Measurements from ENCODE around the gene COTL1.
A peak's percentile ranks its signal among the peaks of the same experiment; 100 is the strongest.

COTL1 gene

DNA sequence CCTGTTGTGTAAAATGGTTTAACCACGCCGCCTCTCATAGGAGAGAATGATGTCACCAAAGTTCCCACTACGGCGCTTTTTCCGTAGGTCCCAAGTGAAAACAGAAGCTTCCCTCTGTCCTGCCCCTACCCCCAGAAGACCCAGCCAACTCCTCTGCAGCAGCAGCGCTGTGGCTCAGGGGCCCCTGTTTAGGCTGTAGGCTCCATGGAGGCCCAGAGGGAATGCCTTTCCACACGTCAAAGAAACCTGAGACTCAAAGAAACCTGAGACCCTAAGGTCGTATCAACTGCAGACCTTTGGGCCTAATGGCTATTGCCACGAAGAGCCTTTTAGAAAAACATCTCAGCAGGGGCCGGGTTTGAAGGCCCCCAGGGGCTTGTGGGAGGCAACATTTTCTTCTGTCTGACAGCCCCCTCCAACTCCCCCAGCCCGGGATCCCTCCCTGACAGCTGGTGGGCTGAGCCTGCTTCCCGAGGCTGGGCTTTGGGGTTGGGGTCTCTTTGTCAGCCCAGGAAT is 70.3 kb downstream of the COTL1 start:
- DNase-seq, result no peak

DNA sequence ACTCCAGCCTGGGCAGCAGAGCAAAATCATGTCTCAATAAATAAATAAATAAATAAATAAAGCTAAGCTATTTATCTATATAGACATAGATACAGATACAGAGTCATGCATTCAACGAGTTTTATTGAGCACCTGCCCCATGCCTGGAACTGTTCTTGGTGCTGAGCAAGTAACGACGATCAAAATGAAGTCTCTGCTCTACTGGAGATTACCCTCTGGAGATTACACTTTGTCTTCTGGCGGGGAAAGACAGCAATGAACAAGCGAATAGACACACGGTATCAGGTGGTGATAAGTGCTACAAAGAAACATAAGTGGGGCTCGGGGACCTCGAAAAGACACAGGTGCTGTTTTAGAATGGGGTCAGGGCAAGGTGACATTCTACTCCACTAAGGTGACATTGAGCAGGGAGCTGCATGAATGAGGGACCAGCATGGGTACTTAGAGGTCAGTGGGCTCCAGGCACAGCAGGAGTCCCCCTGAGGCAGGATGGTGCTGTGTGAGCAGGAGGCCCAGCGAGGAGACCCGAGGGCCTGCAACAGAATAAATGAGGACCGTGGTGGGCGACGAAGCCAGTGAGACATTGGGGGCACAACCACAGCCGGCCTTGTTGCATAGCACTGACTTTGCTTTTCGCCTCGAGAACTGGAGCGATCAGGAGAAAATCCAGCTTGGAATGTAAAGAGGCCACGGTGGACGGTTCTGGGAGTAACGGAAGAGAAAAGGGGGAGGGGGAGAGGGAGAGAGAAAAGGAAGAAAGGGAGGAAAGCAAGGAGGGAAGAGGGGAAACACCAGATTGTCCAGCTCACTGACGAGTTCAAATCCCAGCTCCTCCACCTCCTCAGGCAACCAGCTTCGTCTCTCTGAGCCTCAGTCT is 71.0 kb downstream of the COTL1 start:
- no peak for DNase-seq

GRCh38 chr16:84545114-84545737 is 72.7 kb downstream of the COTL1 start:
- DNase-seq, result peak; percentile 58

DNA sequence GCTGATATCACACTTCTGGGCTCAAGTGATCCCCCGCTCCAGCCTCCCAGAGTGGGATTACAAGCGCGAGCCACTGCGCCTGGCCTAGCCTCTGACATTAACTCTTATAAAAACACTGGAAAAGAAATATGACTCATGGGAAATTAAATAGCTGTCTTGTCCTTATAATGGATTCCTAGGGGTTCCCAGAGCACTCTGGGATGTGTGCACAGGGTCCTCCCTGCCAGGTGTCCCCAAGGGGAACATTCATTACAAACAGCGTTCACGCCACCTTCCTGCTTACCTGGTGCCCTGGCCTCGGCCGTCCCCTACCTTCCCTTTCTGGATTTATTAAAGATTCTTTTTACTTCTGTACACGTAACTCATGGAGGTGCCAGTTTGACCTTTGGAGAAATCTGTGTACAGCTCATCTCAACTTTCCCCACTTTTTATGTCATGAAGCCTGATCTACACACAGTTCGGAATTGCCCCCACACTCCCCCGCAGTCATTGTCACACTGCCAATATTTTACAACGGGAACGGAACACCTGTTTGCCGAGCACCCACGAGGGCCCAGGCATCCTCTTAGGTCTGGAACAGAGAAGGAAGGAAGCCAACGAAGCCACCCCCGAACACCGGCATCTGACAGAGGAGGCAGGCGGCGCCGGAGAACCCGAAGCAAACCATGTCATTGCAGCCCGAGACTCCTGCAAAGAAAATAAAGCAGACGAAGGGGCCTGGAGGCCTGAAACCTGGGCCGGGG is 73.7 kb downstream of the COTL1 start:
- peak; percentile 81 for DNase-seq

- DNase-seq, result no peak
These were observed 74.6 kb downstream of the COTL1 start for GRCh38 chr16:84543253-84543652.

- DNase-seq, result no peak
These were observed 75.7 kb downstream of the COTL1 start for GRCh38 chr16:84541999-84542817.

GRCh38 chr16:84540194-84540593 is 77.7 kb downstream of the COTL1 start:
- no peak for DNase-seq

GRCh38 chr16:84538222-84538840 is 79.5 kb downstream of the COTL1 start:
- DNase-seq, result no peak

DNA sequence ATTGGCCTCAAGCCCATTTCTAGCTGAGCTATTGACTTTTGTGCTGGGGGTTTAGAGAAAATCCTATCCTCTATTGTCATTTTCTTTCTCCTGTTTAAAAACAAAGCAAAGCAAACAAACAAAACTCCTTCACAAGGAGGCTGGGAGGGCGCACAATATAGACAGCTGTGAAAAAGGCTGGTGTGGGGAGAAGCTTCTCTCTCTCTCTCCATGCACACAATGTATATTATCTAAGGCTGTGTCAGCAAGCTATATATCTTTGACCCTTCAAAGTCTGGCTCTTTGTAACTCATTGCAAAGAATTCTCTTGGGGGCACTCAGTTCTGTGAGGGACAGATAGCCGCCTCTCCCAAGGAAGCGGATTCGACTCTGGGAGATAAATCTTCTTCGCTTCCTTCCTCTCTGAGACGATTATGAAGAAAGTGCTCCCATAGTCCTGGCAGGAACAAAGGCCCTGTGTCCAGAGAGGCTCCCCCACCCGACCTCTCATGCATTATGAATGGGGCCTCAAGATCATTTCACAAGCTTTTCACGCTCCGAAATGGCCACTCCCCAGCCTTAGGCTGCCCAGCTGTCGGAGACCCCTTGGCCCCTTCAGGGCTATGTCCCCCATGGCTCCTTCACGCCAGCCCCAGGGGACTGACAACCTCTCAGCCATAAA is 80.3 kb downstream of the COTL1 start:
- no peak for DNase-seq

- DNase-seq, result no peak
These were observed 82.0 kb downstream of the COTL1 start for GRCh38 chr16:84535851-84536250.

DNA sequence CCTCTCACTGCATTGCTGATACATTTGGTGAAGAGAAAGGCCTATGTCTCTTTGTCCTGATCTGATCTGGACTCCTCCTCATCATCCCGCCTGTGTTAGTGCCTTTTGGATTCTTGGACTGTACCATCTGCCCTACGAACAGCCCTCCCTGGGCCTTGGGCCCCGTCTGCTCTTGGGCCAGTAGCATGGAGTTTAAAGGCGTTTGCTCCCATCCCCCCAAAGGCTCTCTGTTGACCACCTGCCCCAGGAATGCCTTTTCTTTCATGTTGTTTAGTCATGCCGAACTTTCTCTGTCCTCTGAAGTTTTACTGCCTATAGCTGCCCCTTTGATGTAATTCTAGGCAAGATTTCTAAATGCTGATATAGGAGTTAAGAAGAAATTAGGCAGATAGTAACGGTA is 82.5 kb downstream of the COTL1 start:
- no peak for DNase-seq

DNA sequence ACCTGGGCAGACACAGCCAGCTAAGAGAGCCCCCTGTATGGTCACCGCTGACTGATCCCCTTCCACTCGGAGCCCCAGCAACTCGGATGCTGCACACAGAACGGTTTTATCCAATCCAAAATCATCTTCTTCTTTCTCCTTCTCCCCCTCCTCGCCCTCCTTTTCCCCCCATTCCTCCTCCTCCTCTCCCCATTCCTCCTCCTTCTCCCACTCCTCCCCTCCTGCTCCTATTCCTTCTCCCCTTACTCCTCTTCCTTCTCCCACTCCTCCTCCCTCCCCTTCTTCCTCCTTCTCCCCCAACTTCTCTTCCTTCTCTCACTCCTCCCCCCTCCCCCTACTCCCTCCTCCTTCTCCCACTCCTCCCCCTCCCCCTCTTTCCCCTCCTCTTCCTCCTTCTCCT is 83.1 kb downstream of the COTL1 start:
- no peak for DNase-seq

DNA sequence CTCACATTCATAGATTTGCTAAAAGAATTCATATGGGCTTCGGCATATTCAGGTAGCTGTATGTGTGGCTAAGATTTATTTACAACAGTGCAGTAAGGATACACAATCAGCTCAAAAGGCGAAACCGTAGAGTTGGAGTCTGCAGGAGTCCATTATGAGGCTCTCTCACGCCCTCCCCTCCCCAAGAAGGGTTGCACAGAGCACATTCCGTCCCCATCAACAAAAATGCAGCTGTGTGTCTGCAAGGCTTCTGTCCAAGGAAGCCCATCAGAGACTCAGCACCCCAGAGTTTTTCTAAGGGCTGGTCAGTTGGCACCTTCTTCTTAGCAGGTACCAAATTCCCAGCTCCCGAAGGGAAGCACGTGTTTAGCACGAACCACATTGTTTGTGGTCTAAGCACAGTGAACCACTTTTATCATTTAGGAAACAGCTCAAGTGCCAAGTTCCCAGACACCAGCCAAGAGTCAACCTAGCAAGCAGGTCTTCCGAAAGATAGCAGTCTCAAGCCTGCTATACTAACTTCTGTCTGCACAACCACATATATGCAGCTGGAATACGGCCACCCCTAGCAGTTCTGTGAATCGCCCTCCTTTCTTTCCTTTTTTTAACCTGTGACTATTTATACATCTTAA is 84.9 kb downstream of the COTL1 start:
- no peak for DNase-seq

- DNase-seq, result no peak
These were observed 85.6 kb downstream of the COTL1 start for GRCh38 chr16:84532291-84532724.

DNA sequence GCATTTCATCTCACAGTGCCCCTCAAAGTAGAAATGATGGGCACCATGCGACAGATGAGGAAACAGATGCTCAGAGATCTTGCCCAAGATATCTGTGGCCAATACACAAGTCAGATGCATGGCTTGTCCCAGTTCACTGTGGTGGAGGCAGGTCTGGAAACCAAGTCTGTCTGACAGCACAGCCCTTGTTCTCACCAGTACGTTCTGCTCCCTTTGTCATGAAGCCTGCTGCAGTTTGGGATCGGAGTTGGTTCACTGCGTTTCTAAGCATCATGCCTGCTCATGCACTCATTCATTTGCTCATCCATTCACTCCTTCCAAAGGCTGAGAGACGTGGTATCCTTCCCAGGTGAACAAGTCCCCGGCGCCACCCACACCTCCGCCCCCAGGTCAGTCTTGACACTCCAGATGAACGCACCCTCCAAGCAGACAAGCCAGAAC is 86.2 kb downstream of the COTL1 start:
- DNase-seq, result no peak

DNA sequence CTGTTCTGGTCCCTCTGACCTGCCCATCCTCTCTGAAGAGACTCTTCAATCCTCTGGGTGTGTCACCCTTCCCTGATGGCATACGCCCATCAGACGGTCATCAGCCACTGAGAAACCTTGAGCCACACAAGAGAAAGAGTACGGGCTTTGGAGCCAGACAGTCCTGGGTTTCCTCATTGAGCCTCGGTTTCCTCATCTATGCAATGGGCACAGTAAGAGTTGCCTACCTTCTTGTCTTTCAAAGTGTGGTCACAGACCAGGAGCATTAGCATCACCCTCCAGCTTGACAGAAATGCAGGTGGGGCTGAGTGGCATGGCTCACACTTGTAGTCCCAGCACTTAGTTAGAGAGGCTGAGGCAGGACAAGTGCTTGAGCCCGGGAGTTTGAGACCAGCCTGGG is 87.3 kb downstream of the COTL1 start:
- no peak for DNase-seq

DNA sequence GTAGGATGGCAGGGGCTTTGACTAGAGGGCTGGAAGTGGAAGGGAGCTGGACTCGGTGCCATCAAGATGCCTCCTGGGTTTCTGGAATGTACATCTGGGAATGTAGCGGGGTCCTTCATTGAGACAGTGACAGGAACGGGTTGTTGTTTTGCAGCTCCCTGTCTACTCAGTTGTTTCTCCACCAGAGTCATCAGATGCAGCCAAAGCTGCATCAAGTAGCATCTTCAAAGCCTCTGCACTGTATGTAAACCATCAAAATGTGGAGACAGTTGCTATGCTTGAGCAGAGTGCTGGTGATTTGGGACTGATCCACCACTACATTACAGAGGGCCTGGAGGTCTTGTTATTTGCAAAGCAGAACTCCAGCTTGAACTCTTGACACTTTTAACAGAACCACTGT is 88.3 kb downstream of the COTL1 start:
- no peak for DNase-seq

DNA sequence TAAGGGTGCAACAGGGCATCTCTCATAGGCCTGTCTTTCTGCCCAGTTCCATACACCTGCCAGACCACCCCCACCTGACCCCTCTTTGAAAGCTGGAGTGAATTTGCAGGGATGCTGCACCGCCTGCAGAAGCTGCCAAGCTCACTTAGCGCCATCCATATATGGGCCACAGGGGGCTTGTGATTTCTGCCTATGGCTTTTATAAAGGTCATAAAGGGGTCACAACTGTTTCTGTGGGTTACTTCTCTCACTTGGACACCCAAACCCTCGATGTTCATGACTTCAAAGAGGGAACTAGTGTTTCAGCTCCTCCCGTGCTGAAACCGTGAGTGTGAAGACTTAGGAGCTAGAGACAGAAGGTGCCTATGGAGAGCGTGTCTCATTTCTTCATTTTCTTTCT is 89.6 kb downstream of the COTL1 start:
- DNase-seq, result no peak

- DNase-seq, result no peak
These were observed 90.2 kb downstream of the COTL1 start for GRCh38 chr16:84527532-84528269.
